Measurements from ENCODE around the gene CD19.
"Not testable (repeated sequence)": the region's sequence is repeated elsewhere in the genome, so short reads cannot be mapped to it uniquely, and the experiment has no call there.

CD19 gene

DNA sequence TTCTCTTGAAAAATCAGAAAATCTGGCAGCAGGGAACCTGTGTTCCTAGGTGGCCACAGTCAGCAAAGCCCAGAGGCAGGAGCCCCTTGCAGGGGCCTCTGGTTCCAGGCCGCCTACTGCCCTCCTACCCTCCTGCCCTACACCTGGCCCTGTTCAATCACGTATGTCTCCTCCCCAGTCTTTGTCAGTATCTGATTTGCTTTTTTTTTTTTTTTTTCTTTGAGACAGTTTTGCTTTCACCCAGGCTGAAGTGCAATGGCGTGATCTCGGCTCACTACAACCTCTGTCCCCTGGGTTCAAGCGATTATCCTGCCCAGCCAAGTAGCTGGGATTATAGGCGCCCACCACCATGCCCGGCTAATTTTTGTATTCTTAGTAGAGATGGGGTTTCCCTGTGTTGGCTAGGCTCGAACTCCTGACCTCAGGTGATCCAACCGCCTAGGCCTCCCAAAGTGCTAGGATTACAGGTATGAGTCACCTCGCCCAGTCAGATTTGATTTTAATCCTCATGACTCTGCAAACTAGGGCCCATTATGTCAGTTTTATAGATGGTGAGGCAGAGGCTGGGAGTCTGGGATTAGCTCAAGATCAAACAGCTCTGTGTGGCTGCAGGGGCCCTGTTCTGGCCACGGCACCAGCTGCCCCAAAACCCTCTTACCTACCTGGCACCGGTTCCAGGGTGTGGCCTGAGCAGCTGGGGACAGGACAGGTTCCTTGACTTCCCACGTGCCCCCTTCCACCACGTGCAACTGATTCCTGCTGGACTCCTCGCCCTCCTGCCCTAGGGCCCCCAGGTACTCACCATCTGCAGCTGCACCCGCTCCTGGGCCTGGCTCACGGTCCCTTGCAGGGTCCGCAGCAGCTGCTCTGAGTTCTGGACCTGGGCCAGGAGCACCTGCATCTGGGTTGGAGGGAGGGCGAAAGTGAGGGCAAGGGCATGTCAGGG is 21.4 kb upstream of the CD19 start:
- no peak for DNase-seq (ENCODE audit: low read depth in 3 of 3)

DNA sequence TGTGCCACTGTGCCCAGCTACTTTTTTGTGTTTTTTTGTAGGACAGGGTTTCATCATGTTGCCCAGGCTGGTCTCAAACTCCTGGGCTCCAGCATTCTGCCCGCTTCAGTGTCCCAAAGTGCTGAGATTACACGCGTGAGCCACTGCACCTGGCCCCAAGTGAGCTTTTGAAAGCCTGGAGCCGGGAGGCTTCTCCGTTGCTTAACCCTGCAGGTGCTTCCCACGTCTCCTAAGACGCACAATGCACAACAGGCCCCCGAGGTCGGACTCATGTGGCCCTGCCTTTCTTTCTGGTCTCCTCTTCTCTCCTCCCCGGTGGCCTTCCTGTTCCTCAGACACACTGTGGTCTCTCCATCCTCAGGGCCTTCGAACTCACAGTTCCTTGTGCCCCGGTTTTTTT is 19.2 kb upstream of the CD19 start:
- DNase-seq (ENCODE audit: low read depth in 3 of 3) = no peak

DNA sequence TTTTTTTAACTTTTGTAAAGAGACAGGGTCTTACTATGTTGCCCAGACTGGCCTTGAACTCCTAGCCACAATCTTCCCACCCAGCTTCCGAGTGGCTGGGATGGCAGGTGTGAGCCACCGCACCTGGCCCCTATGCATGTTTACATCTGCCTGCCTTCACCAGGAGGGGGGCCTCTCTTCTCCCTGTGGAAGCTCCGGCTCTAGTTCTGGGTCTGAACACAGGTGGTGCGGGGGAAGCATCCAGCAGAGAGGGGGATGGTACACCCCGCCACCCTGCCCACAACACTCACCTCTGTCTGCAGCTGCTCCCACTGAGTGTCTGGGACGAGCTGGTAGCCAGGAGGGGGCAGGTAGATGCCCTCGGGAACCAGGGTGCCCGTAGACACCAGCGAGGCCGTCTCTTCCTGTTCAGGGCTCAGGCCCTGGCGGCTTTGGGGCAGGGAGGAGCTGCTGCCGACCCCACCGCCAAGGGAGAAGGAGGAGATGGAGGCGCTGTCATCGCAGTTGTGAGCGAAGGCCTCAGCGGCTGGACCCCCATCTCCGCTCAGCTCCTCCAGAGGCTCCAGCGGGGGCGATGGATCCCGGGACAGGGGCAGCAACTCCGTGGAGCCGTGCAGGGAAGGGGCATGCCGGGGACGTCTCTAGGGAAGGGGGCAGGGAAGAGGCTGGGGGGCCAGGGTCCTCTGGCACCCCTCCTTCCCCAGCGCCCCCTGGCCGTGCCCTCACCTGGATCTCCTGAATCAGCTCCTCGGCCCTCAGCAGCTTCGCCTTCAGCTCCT is 17.6 kb upstream of the CD19 start:
- DNase-seq (ENCODE audit: low read depth in 3 of 3) = no peak

GRCh38 chr16:28915181-28915580 is 16.6 kb upstream of the CD19 start:
- DNase-seq (ENCODE audit: low read depth in 3 of 3) = no peak

GRCh38 chr16:28917095-28917494 is 14.7 kb upstream of the CD19 start:
- no peak for DNase-seq (ENCODE audit: low read depth in 3 of 3)

- DNase-seq (ENCODE audit: low read depth in 3 of 3) = no peak
Measured at GRCh38 chr16:28918698-28919097, 13.1 kb upstream of the CD19 start.

DNA sequence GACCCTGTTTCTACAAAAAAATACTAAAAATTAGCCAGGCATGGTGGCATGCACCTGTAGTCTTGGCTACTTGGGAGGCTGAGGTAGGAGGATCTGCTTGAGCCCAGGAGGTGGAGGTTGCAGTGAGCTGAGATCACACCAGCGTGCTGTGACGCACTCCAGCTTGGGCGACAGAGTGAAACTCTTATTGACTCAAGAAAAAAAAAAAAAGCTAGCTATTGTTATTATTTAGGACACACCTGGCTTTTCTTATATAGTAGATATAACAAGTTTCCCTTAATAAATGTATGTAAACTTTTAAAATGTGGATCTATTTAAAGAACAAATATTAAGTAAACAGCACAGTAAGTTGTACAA is 8.6 kb upstream of the CD19 start:
- no peak for DNase-seq (ENCODE audit: low read depth in 3 of 3)

GRCh38 chr16:28923652-28924398 is 7.9 kb upstream of the CD19 start:
- no peak for DNase-seq (ENCODE audit: low read depth in 3 of 3)

- no peak for DNase-seq (ENCODE audit: low read depth in 3 of 3)
Measured at GRCh38 chr16:28924399-28924761, 7.4 kb upstream of the CD19 start.

GRCh38 chr16:28924762-28925385 is 6.9 kb upstream of the CD19 start, which contains the start of gene RABEP2:
Gene RABEP2, minus strand, starts transcription at chr16:28925238. Its CDS starts 75 bp downstream, at chr16:28925163.
- DNase-seq (ENCODE audit: low read depth in 3 of 3) = peak; percentile 88 to 98 (median 88)

- DNase-seq (ENCODE audit: low read depth in 3 of 3) = peak; percentile 55 to 65 (median 61)
Measured at GRCh38 chr16:28925386-28926228, 6.2 kb upstream of the CD19 start.

- not testable (repeated sequence) for DNase-seq (ENCODE audit: low read depth in 3 of 3)
Measured at GRCh38 chr16:28926284-28926683, 5.5 kb upstream of the CD19 start.

GRCh38 chr16:28927815-28928214 is 4.0 kb upstream of the CD19 start:
- no peak for DNase-seq (ENCODE audit: low read depth in 3 of 3)

- DNase-seq (ENCODE audit: low read depth in 3 of 3) = no peak
Measured at GRCh38 chr16:28930203-28930602, 1.6 kb upstream of the CD19 start.

- no peak for DNase-seq (ENCODE audit: low read depth in 3 of 3)
Measured at GRCh38 chr16:28930652-28931051, 1.1 kb upstream of the CD19 start.

- no peak for DNase-seq (ENCODE audit: low read depth in 3 of 3)
Measured at GRCh38 chr16:28932339-28933141, 769 bp downstream of the CD19 start.

GRCh38 chr16:28933171-28933570 is 1.4 kb downstream of the CD19 start:
- no peak for DNase-seq (ENCODE audit: low read depth in 3 of 3)

GRCh38 chr16:28935346-28935745 is 3.6 kb downstream of the CD19 start:
- no peak for DNase-seq (ENCODE audit: low read depth in 3 of 3)

- DNase-seq (ENCODE audit: low read depth in 3 of 3) = peak; percentile 72 to 78 (median 73)
Measured at GRCh38 chr16:28935924-28936783, 4.4 kb downstream of the CD19 start.

Data from stimulated activated CD4-positive, alpha-beta T cell treated with anti-CD3 and anti-CD28 coated beads, TNF-alpha, amount 100 ng/mL, for 4 hours (primary cell).